Stimulated activated CD4-positive, alpha-beta T cell treated with anti-CD3 and anti-CD28 coated beads, Interleukin-1b, Interleukin-23, amount 100 ng/mL, for 4 hours (primary cell): Measurements from ENCODE around the gene HPCAL4.

Source experiments
- DNase-seq, 2 donors: peaks; one replicate each; pipeline ENCODE4 v3.0.0-alpha.2; 2020; ENCODE audit warnings: low read depth in 2 of 2

HPCAL4 gene

GRCh38 chr1:39676948-39677548 lies 14.2 kb downstream of the HPCAL4 start:
- no peak for DNase-seq

- DNase-seq: no peak
Measured at GRCh38 chr1:39675220-39675619, 16.0 kb downstream of the HPCAL4 start.

DNA sequence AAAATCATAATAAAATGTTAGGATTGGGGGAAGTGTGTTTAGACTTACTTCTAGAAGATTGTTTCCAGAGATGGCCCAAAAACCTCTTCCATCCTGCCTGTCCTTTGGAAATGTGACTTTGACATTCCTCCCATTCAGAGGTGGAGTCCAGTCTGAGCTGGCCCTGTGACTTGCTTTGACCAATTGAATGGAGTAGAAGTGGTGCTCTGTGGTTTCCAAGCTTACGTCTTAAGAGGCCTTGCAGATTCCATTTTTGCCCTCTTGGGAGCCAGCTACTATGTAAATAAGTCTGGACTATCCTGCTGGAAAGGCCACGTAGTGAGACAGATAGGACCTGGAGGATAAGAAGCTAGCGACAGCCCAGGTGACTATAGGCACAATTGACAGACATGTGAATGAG lies 18.0 kb downstream of the HPCAL4 start:
- DNase-seq: no peak

GRCh38 chr1:39672551-39672947 lies 18.7 kb downstream of the HPCAL4 start:
- DNase-seq: peak in 1 of 2 donors; percentile 10

DNA sequence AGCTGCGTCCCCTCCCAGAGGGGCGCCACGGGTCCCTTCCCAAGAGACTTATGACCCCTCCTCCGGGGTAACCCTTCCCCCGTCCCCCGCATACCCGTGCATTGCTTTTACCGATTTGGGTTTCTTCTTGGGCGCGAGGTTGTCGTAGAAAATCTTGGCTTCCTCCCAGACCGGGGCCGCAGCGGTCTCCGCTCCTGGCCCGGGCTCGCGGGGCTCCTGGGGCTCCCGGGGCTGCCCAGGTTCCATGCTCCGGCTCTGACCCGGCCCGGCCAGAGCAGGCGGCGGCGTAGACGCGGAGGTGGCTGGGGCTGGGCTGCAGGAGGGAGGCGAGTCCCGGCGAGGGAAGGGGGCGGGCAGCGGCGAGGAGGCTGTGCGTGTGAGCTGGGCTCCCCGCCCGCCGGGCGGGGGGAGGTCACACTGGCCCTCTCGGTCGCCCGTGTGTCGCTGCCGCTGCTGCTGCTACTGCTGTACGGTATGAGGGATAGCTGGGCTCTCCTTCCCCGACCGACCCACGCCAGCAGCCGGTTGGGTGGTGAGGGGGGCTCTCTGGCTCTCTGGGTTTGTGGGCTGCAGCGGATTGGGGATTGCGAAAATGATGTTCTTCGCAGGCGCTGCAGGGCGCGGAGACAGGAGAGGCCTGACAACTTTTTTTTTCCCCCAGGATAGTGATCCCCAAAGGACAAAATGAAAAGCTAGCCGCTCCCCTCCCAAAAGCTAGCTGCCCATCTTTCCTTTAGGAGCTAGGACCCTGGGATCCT lies 19.3 kb downstream of the HPCAL4 start, which contains the start of gene NT5C1A:
NT5C1A (minus strand) TSS at position 315 of the 758 bp plus-strand sequence; CDS start at position 246, 69 bp downstream.
- peak in 1 of 2 donors; percentile 15 for DNase-seq

- DNase-seq: no peak
Measured at GRCh38 chr1:39671433-39671792, 19.8 kb downstream of the HPCAL4 start.

- DNase-seq: no peak
Measured at GRCh38 chr1:39670689-39671088, 20.5 kb downstream of the HPCAL4 start.

DNA sequence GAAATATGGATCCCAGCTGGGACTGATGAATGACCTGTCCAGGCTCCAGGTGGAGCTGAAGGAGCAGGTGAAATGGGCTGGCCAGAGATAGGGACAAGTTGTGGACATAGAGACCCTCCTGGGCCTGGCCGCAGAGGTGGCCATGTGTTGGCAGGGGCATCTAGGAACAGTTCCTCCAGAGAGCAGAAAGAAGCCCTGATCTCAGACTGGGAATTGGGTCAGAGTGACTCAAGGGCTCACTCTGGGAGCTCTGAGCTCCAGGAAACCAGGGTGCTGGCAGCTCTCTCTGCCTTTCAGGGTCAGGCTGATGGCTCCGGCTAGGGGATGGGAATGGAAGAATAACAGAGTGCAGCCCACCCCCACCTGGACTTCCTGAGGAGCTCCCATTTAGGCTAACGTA lies 22.3 kb downstream of the HPCAL4 start:
- no peak for DNase-seq

DNA sequence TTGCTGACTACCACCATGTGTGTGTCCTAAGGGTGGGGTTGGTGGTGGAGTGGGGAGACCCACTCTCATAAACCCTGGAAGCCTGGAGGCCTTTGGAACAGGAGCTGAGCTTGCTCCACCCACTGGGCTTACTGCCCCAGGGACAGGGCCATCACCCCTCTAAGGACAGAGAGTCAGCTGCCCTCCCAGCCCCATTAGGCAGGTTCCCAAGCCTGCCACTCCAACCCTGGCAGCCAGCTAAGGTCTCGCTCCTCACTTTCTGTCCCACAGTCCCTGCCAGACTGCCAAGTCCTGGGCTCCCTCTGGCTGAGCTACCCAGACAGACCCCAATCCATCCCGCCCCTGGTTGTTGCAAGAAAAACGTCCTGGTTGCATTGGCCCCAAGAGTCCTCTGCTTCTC lies 23.1 kb downstream of the HPCAL4 start:
- DNase-seq: no peak

DNA sequence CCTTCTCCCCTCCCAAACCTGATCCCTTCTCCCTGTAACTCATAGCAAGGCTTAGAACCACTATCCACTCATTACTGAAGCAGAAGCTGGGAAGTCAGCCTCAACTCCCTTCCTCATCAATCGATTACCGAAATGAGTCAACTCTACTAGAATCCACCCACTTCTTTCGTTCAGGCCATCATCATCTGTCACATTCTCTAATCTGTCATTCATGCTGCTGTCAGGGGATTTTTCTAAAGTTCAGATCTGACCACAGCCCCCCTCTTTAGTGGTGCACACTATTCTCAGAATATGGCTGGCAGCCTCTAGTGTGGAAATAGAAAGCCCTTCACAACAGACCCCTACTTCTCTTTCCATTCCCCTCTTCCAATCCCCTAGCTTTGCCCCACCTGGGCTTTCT lies 24.5 kb downstream of the HPCAL4 start:
- DNase-seq: no peak

DNA sequence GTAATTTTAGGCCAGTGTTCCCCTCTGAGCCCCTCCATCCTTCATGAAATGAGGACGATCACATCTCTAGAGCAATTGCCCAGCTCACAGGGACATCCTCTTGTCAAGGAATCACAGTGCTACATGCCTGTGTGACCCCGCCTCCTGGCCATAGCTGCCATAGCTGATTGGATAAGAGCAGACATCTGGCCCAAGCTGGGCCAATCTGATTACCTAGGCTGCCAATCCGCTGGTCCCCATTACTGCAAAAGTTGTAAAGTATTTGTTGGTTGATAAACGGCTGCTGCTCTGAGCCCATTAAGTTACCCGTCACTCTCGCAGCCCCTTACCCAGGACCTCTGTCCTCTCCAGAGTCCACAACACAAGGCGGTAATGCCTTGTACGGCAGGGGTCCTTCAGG lies 27.7 kb downstream of the HPCAL4 start:
- no peak for DNase-seq

DNA sequence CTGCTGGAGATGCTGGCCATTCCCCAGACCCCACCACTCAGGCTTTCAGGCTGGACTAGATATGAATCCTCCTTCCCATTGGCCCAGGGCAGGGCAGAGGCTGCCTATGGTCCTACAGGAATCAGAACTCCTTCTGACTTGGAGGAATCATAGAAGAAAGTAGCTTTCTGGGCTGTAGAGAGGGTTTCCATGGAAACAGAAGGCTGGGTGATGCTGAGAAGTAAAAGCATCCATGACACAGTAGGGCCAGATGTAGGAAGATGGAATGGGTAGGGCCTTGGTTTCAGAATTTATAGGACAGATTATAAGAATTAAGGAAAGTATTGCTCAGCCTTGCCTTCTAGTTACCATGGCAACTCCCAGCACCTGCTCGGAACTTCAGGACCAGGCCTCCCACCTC lies 28.4 kb downstream of the HPCAL4 start:
- no peak for DNase-seq

- DNase-seq: no peak
Measured at GRCh38 chr1:39659538-39659937, 31.7 kb downstream of the HPCAL4 start.

DNA sequence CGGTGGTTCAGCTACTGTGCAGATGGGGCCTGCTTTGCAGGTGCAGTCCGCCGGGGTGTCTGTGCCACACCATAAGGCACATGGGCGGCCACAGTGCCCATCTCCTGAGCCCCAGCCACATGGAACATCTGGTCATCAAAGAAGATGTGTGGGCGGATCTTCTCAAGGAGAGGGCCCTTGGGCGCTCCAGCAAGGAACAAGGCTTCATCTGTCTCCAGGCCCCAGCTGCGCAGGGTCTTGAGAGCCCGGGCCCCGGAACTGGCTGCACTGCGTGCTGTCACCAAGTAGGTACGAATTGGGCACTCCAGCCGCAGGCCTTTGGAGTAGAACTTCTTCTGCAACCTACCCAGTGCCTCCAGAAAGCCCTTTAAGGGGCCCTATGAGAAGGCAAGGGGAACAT lies 32.1 kb downstream of the HPCAL4 start:
- no peak for DNase-seq

GRCh38 chr1:39657923-39658485 lies 33.2 kb downstream of the HPCAL4 start:
- peak; percentile 46 to 60 for DNase-seq

GRCh38 chr1:39657402-39657801 lies 33.8 kb downstream of the HPCAL4 start:
- DNase-seq: no peak

DNA sequence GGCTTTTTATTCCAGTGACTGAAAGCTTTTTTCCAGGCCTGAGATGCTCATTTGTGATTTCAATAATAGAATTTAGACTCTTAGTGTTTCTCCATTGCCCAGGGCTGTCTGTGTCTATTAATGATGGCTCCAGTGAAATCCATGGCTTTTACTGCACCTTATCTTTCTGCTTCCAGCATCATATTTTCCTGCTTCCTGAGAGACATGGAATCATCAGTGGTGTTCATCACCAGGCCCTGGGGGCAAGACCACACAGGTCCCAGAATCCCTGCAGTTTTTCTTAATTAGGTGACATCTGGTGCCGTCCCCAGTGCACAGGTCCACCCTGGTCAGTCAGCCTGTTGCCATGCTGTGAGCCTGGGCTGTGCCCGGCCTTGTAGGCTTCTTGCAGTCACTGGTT lies 34.8 kb downstream of the HPCAL4 start:
- no peak for DNase-seq

GRCh38 chr1:39655578-39656268 lies 35.5 kb downstream of the HPCAL4 start:
- no peak for DNase-seq

DNA sequence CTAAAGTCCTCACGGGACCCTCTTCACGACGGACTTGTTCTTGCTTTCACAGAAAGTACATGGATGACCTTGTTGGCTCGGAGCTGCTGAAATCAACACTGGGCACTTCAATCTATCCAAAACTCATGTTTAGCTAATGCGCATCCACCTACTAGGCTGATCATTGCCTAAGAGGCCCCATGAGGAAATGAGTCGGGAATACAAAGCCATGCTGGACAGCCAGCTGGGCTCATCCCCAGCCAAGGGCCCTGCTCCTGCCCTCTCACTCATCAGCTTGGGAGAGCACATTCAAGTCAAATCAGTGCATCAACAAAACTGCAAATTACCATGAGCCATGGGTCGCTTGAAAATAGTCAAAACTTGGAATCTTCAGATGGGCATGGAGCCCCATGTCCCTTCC lies 36.9 kb downstream of the HPCAL4 start:
- no peak for DNase-seq

- DNase-seq: peak; percentile 65 to 73
Measured at GRCh38 chr1:39653546-39654031, 37.6 kb downstream of the HPCAL4 start.

DNA sequence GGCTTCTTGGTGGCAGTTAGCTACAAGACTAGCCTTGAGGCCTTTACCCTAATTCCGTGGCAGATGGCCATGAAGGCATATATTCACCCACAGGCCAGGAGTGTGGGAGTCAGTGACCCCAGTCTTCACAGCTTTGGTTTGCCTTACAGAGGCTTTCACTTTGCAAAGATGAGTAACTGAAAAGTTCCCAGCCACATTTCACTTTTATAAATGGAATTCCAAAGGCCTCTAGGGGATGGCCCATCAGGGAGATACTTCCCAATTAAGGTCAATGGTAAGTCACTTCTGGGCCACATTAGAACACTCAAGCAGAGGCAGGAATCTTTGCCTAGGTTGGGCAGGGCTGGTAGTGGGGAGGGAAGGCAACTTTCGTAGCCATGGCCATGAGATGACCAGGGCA lies 38.7 kb downstream of the HPCAL4 start:
- no peak for DNase-seq

DNA sequence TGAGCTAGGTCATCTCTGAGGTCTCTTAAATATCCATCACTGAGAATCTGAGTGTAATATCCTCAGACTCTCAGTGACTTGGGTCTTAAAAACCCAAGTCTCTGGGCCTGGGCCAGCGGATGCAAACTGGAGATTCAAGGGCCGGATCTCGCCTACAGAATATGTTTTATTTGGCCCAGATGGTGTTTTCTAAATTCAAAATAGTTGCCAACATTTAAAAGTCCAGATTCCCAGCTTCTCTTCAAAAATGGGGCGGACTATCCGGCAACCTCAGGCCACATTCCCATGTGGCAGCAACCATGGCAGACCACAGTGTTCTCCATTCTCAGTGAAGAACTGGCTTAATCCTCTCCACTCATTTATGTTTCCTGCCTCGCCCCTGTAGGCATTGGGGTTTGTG lies 39.1 kb downstream of the HPCAL4 start:
- no peak for DNase-seq
